OCI-LY1 (cell line): ENCODE data around the gene EIF3L.

ENCODE experiments used
- H2AFZ ChIP-seq: fragments of 200-600 bp; sonication (generic), shearing (Covaris generic); 2 replicates; pipeline ENCODE4 v1.6.0; 2014; ENCODE audit warnings: antibody characterized with exemption, mild to moderate bottlenecking, low read length
- H3F3A ChIP-seq: fragments of 200-600 bp; sonication (generic), shearing (Covaris generic); 2 replicates; pipeline ENCODE4 v1.6.0; 2014; ENCODE audit warnings: mild to moderate bottlenecking, antibody characterized with exemption, low read length, moderate library complexity; ENCODE audit not compliant: insufficient read depth
- H3K27ac ChIP-seq: fragments of 200-600 bp; sonication (generic); 2 replicates; pipeline ENCODE4 v1.5.1; 2014; ENCODE audit warnings: low read length, mixed run types, mild to moderate bottlenecking, low read depth; ENCODE audit not compliant: poor library complexity, severe bottlenecking
- H3K27me3 ChIP-seq: fragments of 200-600 bp; sonication (generic); 2 replicates; pipeline ENCODE4 v1.6.0; 2014; ENCODE audit warnings: antibody characterized with exemption, mild to moderate bottlenecking, low read length, moderate library complexity; ENCODE audit not compliant: insufficient read depth
- H3K36me3 ChIP-seq: fragments of 200-600 bp; sonication (generic); 2 replicates; pipeline ENCODE4 v1.6.1; 2014; ENCODE audit warnings: mild to moderate bottlenecking, antibody characterized with exemption, low read length, moderate library complexity, mixed read lengths; ENCODE audit not compliant: insufficient read depth
- H3K4me1 ChIP-seq: fragments of 200-600 bp; sonication (generic); 2 replicates; pipeline ENCODE4 v1.5.1; 2014; ENCODE audit warnings: mild to moderate bottlenecking, low read length, moderate library complexity; ENCODE audit not compliant: insufficient read depth, severe bottlenecking
- H3K4me2 ChIP-seq: fragments of 200-600 bp; sonication (generic), shearing (Covaris generic); 2 replicates; pipeline ENCODE4 v1.6.1; 2014; ENCODE audit warnings: low read length
- H3K4me3 ChIP-seq: fragments of 200-600 bp; sonication (generic); 2 replicates; pipeline ENCODE4 v1.5.1; 2014; ENCODE audit warnings: low read length, low read depth, mild to moderate bottlenecking, mixed read lengths; ENCODE audit not compliant: poor library complexity, severe bottlenecking
- H3K79me2 ChIP-seq: fragments of 200-600 bp; shearing (Covaris generic); 2 replicates; pipeline ENCODE4 v1.6.1; 2016; ENCODE audit warnings: mixed run types, low read length, mixed read lengths; ENCODE audit not compliant: insufficient read depth
- H3K9ac ChIP-seq: fragments of 200-600 bp; sonication (generic), shearing (Covaris generic); 2 replicates; pipeline ENCODE4 v1.6.1; 2014; ENCODE audit warnings: mild to moderate bottlenecking, low read length, mixed read lengths
- H3K9me2 ChIP-seq: fragments of 200-600 bp; sonication (generic), shearing (Covaris generic); 2 replicates; pipeline ENCODE4 v1.6.1; 2014; ENCODE audit warnings: low read depth, mild to moderate bottlenecking, low read length, mixed read lengths
- H3K9me3 ChIP-seq: fragments of 200-600 bp; shearing (Covaris generic); 2 replicates; pipeline ENCODE4 v1.6.1; 2014; ENCODE audit warnings: low read length, mixed read lengths
- H4K20me1 ChIP-seq: fragments of 200-600 bp; sonication (generic), shearing (Covaris generic); 2 replicates; pipeline ENCODE4 v1.6.0; 2016; ENCODE audit warnings: mild to moderate bottlenecking, low read length; ENCODE audit not compliant: insufficient read depth
- EZH2 ChIP-seq: fragments of 200-600 bp; sonication (generic), shearing (Covaris generic); IDR thresholded peaks from 2 replicates; pipeline ENCODE4 v1.8.0; 2017; ENCODE audit warnings: borderline replicate concordance, mixed run types, mild to moderate bottlenecking, antibody characterized with exemption, low read length, moderate library complexity, mixed read lengths
- TF ChIP-seq, protein P1 (sequence below): fragments of 200-600 bp; sonication (generic), shearing (Covaris generic); IDR thresholded peaks from 2 replicates; pipeline ENCODE4 v1.5.1; 2017; ENCODE audit warnings: mild to moderate bottlenecking, antibody characterized with exemption, low read length, moderate library complexity, mixed read lengths

EIF3L gene

DNA sequence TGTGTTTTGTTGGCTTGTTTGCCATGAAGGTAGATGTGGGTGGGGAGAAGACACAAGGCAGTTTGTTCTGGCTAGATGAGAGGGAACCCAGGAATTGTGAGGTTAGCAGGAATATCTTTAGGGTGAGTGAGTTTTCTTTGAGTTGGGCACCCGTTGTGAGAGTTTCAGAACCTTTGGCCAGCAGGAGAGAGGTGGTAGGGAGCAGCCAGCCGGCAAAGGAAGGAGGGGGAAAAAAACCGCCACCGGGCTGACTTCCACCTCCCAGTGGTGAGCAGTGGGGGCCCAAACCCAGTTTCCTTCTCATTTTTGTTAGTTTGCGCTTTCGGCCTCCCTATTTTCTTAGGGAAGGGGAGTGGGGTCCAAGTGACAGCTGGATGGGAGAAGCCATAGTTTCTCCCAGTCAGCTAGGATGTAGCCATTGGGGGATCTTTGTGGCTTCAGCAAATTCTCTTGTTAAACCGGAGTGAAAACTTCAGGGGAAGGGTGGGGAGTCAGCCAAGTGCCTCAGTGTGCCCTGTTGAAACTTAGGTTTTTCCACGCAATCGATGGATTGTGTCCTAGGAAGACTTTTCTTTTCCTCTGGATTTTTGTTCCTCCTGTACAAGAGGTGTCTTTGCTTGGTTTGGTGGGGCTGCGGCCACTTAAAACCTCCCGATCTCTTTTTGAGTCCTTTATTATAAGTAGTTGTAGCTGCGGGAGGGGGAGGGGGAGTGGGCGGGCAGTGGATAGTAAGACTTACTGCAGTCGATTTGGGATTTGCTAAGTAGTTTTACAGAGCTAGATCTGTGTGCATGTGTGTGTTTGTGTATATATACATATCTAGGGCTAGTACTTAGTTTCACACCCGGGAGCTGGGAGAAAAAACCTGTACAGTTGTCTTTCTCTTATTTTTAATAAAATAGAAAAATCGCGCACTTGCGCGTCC lies 42.5 kb upstream of the EIF3L start:
- H3K27ac ChIP-seq, result peak overlapping the region; percentile 34
- H3K27me3 ChIP-seq, result peaks cover 10% of the 10 kb centered on the region; the same call in 1 of the 2 replicates

DNA sequence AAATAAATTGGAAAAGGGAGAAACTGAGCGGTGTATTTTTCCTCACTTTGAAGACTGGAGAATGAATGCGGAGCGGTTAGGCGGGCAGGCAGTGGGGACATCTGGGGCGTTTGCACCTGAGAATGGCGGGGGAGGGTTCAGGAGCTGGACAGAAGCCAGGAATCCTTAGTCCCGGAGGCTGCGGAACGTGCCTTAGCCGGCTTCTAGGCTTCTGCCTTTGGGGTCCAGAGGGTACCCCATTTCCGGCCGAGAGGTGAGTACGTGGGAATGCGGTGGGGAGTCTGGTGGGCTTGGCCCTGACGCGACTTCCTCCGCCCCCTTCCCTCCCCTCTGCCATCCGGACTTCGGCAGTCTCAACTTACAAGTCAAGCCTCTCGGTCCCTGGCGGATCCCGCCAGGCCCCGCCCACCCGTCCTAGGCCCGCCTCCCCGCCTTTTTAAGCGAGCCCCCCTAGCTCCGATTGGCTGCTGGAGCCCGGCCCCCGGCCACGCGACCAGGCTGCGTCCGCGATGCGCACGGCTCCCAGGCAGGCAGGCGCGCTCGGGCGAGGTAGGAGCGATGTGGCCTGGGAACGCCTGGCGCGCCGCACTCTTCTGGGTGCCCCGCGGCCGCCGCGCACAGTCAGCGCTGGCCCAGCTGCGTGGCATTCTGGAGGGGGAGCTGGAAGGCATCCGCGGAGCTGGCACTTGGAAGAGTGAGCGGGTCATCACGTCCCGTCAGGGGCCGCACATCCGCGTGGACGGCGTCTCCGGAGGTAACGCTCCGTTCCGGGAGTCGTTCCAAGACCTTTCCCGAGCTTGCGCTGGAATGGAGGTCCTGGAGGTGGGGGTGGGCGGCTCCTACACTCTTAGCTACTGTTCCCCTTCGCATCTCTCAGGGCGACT lies 41.6 kb upstream of the EIF3L start, which contains the start of gene GCAT:
GCAT (plus strand) TSS at position 525 of the 884 bp plus-strand sequence; CDS start at position 559, 34 bp downstream.
- Histone ChIP-seq H3K27me3 (peaks cover 10% of the 10 kb centered on the region; the same call in 1 of the 2 replicates), H3K4me3 (peak within 1 kb of the TSS; percentile 73), H3K9ac (peak within 1 kb of the TSS; percentile 72), H4K20me1 (no peaks in the 10 kb centered on the region), H3K79me2 (no peaks in the 10 kb centered on the region), H3F3A (no peaks in the 10 kb centered on the region; the same call in 1 of the 2 replicates), H3K9me3 (no peaks in the 10 kb centered on the region), H3K4me2 (peak within 1 kb of the TSS; percentile 73), H2AFZ (no peak within 1 kb of the TSS), H3K36me3 (no peaks in the 10 kb centered on the region; the same call in 1 of the 2 replicates), H3K27ac (peak within 1 kb of the TSS; percentile 34), H3K9me2 (no peaks in the 10 kb centered on the region), H3K4me1 (peaks cover 59% of the 10 kb centered on the region)
- TF ChIP-seq, protein P1, sequence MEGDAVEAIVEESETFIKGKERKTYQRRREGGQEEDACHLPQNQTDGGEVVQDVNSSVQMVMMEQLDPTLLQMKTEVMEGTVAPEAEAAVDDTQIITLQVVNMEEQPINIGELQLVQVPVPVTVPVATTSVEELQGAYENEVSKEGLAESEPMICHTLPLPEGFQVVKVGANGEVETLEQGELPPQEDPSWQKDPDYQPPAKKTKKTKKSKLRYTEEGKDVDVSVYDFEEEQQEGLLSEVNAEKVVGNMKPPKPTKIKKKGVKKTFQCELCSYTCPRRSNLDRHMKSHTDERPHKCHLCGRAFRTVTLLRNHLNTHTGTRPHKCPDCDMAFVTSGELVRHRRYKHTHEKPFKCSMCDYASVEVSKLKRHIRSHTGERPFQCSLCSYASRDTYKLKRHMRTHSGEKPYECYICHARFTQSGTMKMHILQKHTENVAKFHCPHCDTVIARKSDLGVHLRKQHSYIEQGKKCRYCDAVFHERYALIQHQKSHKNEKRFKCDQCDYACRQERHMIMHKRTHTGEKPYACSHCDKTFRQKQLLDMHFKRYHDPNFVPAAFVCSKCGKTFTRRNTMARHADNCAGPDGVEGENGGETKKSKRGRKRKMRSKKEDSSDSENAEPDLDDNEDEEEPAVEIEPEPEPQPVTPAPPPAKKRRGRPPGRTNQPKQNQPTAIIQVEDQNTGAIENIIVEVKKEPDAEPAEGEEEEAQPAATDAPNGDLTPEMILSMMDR, result no peak
- no peak for TF ChIP-seq EZH2

More for the DNA sequence above, 42.5 kb upstream of the EIF3L start:
- H3K9me2 ChIP-seq, result no peaks in the 10 kb centered on the region
- no peaks in the 10 kb centered on the region for H4K20me1 ChIP-seq
- H3K9ac ChIP-seq, result peak overlapping the region; percentile 56
- peak overlapping the region; percentile 73 for H3K4me2 ChIP-seq
- no peaks in the 10 kb centered on the region; the same call in 1 of the 2 replicates for H3K36me3 ChIP-seq
- peaks cover 69% of the 10 kb centered on the region for H3K4me1 ChIP-seq
- H3K79me2 ChIP-seq, result no peaks in the 10 kb centered on the region
- H3K4me3 ChIP-seq, result peak overlapping the region; percentile 73
- H2AFZ ChIP-seq, result no peak overlapping the region
- no peaks in the 10 kb centered on the region; the same call in 1 of the 2 replicates for H3F3A ChIP-seq
- TF ChIP-seq, protein P1, result no peak
- TF ChIP-seq EZH2, result no peak
- no peaks in the 10 kb centered on the region for H3K9me3 ChIP-seq

DNA sequence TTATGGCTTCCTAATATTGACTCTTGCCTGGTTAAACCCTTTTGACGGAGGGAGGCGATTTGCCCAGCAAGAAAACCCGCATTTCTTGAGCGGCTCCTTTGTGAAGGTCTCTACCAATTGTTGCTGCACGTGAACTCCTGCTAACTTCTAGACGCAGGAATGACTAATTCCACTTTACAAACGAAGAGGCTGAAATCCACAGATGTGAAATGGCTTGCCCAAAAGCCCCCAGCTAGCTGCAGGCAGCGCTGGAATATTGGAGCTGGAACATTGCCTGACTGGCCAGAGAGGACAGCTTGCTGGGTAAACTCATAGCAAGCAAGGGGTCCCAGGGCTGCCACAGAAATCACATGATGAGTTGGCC lies 40.9 kb upstream of the EIF3L start:
- H3K27ac ChIP-seq, result no peak overlapping the region
- H3K9ac ChIP-seq, result peak overlapping the region; percentile 72

More for the DNA sequence above, 40.9 kb upstream of the EIF3L start:
- H3K36me3 ChIP-seq, result no peaks in the 10 kb centered on the region; the same call in 1 of the 2 replicates
- no peaks in the 10 kb centered on the region for H3K79me2 ChIP-seq
- peaks cover 52% of the 10 kb centered on the region for H3K4me1 ChIP-seq
- no peak overlapping the region for H2AFZ ChIP-seq
- peaks cover 10% of the 10 kb centered on the region; the same call in 1 of the 2 replicates for H3K27me3 ChIP-seq
- no peaks in the 10 kb centered on the region for H4K20me1 ChIP-seq
- no peaks in the 10 kb centered on the region for H3K9me3 ChIP-seq
- TF ChIP-seq, protein P1, result no peak
- no peak for TF ChIP-seq EZH2
- no peaks in the 10 kb centered on the region; the same call in 1 of the 2 replicates for H3F3A ChIP-seq
- no peaks in the 10 kb centered on the region for H3K9me2 ChIP-seq
- peak overlapping the region; percentile 73 for H3K4me2 ChIP-seq
- H3K4me3 ChIP-seq, result peak overlapping the region; percentile 73
